GM12891 (cell line): ENCODE results near the gene G0S2.

Source experiments
- DNase-seq: peaks from one replicate; pipeline ENCODE4 v3.0.0; 2011; ENCODE audit warnings: low spot score; ENCODE audit not compliant: insufficient read length
- FAIRE-seq: peaks from 2 replicates; lab custom pipeline; 2011; peaks lifted over from hg19 to GRCh38; lab: Jason Lieb, UNC
- PAX5 ChIP-seq: IDR thresholded peaks from 2 replicates; pipeline ENCODE4 v1.6.1; 2011; ENCODE audit warnings: low read length, moderate library complexity, mild to moderate bottlenecking; ENCODE audit not compliant: insufficient read depth, severe bottlenecking
- POLR2A ChIP-seq: IDR thresholded peaks from 2 replicates; pipeline ENCODE4 v1.6.1; 2011; ENCODE audit warnings: low read depth, low read length, control low read depth
- POLR2AphosphoS5 ChIP-seq: IDR thresholded peaks from 2 replicates; pipeline ENCODE4 v1.6.1; 2011; ENCODE audit warnings: low read depth, low read length, control low read depth
- POU2F2 ChIP-seq: IDR thresholded peaks from 2 replicates; pipeline ENCODE4 v1.6.1; 2011; ENCODE audit warnings: low read depth, mild to moderate bottlenecking, control low read depth, low read length, moderate library complexity
- SPI1 ChIP-seq: IDR thresholded peaks from 2 replicates; pipeline ENCODE4 v1.6.1; 2011; ENCODE audit warnings: low read depth, low read length, control low read depth
- TAF1 ChIP-seq: IDR thresholded peaks from 2 replicates; pipeline ENCODE4 v1.6.1; 2011; ENCODE audit warnings: low read depth, low read length, control low read depth

G0S2 gene

GRCh38 chr1:209657918-209658317, 17.3 kb upstream of the G0S2 start:
- no peak for TF ChIP-seq POLR2AphosphoS5
- DNase-seq (no peak), FAIRE-seq (no peak)

GRCh38 chr1:209659909-209660308, 15.3 kb upstream of the G0S2 start:
- TF ChIP-seq SPI1, result 0 out of 2 replicates have a peak, but pooled peaks have one; percentile 33
- no peak for TF ChIP-seq POLR2AphosphoS5
- peak; percentile 19 for TF ChIP-seq PAX5
- no peak for TF ChIP-seq POLR2A
- TF ChIP-seq TAF1, result no peak
- no peak for TF ChIP-seq POU2F2
- peak; percentile 83 for FAIRE-seq
- no peak for DNase-seq

DNA sequence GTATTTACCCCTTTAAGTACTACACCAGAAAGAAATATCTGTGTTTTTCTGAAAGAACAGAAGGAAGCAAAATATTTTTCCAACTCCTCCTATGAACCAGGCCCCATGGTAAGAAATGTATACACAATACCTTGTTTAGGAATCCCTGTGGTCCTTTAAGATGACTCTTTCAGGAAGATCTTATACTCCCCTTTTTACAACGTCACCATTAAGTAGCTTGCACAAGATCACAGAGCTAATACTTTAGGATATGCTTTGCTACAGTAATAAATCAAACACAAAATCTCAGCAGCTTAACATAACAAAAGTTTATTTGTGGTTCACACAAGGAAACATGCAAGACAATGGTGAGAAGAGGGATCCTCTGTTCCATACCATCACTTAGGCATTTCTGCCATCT, 14.1 kb upstream of the G0S2 start:
- no peak for DNase-seq
- no peak for FAIRE-seq
- TF ChIP-seq POLR2A, result no peak
- no peak for TF ChIP-seq POU2F2

GRCh38 chr1:209662879-209663327, 12.3 kb upstream of the G0S2 start:
- no peak for TF ChIP-seq POLR2AphosphoS5
- no peak for TF ChIP-seq SPI1
- FAIRE-seq (no peak), DNase-seq (no peak)

DNA sequence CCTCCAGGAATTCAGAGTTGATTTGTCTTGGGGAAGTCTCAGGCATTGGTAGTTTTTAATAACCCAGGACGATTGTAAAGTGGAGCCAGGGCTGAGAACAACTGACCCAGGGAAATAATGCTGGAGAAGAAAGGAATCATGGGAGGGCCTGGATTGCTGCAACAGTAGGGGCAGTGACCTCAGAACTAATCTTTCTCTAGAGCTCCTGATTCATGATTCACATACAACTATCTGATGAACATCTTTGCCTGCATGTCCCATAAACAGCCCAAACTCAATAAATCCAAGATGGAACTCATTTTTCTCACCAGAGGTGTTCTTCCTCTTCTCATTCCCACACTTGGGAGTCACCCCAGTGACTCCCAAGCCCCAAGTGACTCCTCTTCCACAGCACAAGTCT, 8.1 kb upstream of the G0S2 start:
- FAIRE-seq (no peak), DNase-seq (no peak)
- TF ChIP-seq TAF1 (no peak), POU2F2 (no peak), SPI1 (no peak), POLR2A (no peak), POLR2AphosphoS5 (no peak), PAX5 (no peak)

GRCh38 chr1:209667708-209668107, 7.5 kb upstream of the G0S2 start:
- FAIRE-seq (peak; percentile 40), DNase-seq (no peak)
- peak; percentile 57; the same call in 1 of the 2 replicates for TF ChIP-seq SPI1
- no peak for TF ChIP-seq POU2F2

GRCh38 chr1:209670441-209671082, 4.7 kb upstream of the G0S2 start:
- TF ChIP-seq POLR2AphosphoS5 (no peak), SPI1 (no peak), TAF1 (no peak), PAX5 (no peak), POLR2A (no peak), POU2F2 (no peak)
- no peak for FAIRE-seq
- no peak for DNase-seq

GRCh38 chr1:209672705-209673630, 2.2 kb upstream of the G0S2 start:
- peak; percentile 99 for TF ChIP-seq SPI1
- no peak for TF ChIP-seq TAF1
- FAIRE-seq, result peak; percentile 92
- peak; percentile 56 for DNase-seq

DNA sequence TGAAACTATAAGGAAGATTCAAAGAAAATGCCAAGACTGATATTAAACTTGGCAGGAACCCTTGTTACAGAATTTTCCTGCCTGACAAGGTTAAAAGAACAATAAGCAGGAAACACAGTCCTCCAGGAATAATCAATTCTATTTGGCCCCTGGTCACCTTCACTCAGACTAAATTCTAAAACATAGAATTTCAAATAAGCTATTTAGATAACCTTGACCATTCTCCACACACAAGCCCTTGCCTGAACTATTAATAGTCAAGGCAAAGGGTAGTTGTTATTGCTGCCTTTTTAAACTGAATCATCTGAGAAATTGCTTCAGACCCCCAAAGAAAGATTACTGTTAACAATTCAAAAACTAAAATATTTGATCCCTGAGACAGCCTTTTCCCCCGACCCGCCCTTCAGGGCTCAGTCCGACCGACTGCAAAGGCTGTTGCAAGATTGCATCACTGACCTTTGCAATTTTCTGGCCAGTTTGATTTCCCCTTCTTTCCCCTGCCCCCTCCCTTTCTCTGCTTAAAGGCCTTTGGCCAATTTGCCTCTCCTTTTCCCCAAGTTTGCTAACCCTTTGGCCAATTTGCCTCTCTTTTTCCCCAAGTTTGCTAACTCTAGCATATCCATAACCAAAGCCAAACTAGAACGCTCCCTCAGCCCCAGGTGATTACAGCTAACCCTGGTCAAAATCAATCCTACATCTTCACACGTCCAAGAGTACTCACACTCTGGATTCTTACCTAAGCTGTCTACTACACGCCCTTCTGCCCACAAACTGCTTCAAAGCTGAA, 1.4 kb upstream of the G0S2 start:
- TF ChIP-seq TAF1, result no peak
- no peak for TF ChIP-seq SPI1
- no peak for TF ChIP-seq POLR2A
- no peak for TF ChIP-seq PAX5
- no peak for TF ChIP-seq POU2F2
- no peak for TF ChIP-seq POLR2AphosphoS5
- FAIRE-seq (no peak), DNase-seq (no peak)

DNA sequence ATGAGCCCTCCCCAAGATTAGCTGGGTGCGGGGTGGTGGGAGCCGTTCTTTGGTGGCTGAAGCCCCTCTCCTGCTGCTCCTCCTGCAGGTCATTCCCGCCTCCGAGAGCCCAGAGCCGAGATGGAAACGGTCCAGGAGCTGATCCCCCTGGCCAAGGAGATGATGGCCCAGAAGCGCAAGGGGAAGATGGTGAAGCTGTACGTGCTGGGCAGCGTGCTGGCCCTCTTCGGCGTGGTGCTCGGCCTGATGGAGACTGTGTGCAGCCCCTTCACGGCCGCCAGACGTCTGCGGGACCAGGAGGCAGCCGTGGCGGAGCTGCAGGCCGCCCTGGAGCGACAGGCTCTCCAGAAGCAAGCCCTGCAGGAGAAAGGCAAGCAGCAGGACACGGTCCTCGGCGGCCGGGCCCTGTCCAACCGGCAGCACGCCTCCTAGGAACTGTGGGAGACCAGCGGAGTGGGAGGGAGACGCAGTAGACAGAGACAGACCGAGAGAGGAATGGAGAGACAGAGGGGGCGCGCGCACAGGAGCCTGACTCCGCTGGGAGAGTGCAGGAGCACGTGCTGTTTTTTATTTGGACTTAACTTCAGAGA, 448 bp downstream of the G0S2 start:
- FAIRE-seq (no peak), DNase-seq (no peak)
- TF ChIP-seq POLR2A, result no peak
- TF ChIP-seq TAF1, result no peak
- no peak for TF ChIP-seq SPI1
- TF ChIP-seq POU2F2, result no peak
- TF ChIP-seq PAX5, result no peak
- no peak for TF ChIP-seq POLR2AphosphoS5
